Large intestine (tissue), 3 donors: Measurements from ENCODE around the gene UBB. TPM values are rescaled to one million over a fixed set of nuclear protein-coding genes. Genes with fewer than 3 reads are reported as not detected.
"Not testable (repeated sequence)": the region's sequence is repeated elsewhere in the genome, so short reads cannot be mapped to it uniquely, and the experiment has no call there.

ENCODE experiments used
- DNase-seq, 2 donors: peaks; one replicate each; pipeline versions ENCODE4 v3.0.0 to v3.0.0-alpha.2; 2013
- H3K27ac ChIP-seq: one replicate; pipeline ENCODE4 v1.5.1; 2013; ENCODE audit warnings: low read length
- H3K27me3 ChIP-seq: 2 replicates; pipeline ENCODE4 v1.6.1; 2013; ENCODE audit warnings: low read length; ENCODE audit not compliant: control insufficient read depth, insufficient read depth
- H3K36me3 ChIP-seq: 2 replicates; pipeline ENCODE4 v1.6.1; 2013; ENCODE audit warnings: low read length; ENCODE audit not compliant: control insufficient read depth, insufficient read depth
- H3K4me1 ChIP-seq: one replicate; pipeline ENCODE4 v1.6.1; 2013; ENCODE audit warnings: low read length; ENCODE audit not compliant: control insufficient read depth, insufficient read depth
- H3K4me3 ChIP-seq: one replicate; pipeline ENCODE4 v1.5.1; 2013; ENCODE audit warnings: low read length
- H3K9me3 ChIP-seq: one replicate; pipeline ENCODE4 v1.6.1; 2013; ENCODE audit warnings: mild to moderate bottlenecking, low read depth, low read length, moderate library complexity; ENCODE audit not compliant: control insufficient read depth
- WGBS: methylation state at CpG from one replicate; pipeline ENCODE4 v1.1.5; 2013; ENCODE audit warnings: low lambda C conversion rate; ENCODE audit not compliant: insufficient coverage; 5-methylcytosine and 5-hydroxymethylcytosine counted together
- polyA plus RNA-seq: library from polyadenylated mRNA; unstranded; fragments of 120-200 nt; gene quantifications from one replicate; pipeline ENCODE4 v1.2.1, GENCODE V29; 2013

UBB gene
- polyA plus RNA-seq, 1 donor: 1,870 TPM

DNA sequence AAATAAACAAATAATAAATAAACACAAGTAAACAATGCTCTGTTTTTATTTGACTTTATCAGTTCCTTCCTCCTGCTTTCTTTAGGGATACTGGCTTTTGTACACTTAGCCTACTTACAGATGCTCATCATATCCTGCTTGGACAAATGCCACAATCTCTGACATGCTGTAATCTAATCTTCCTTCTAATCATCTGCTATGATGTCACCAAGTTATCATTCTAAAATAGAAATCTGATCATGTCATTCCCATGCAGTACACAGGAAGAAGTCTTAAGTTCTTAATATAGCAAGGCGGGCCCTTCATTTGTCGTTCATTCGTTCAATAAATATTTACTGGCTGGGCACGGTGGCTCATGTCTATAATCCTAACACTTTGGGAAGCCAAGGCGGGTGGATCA, 9.1 kb upstream of the UBB start:
- H3K27me3 ChIP-seq: no peaks in the 10 kb centered on the region
- no peaks in the 10 kb centered on the region for H3K9me3 ChIP-seq
- DNase-seq: no peak
- no peaks in the 10 kb centered on the region for H3K4me1 ChIP-seq
- no peak overlapping the region for H3K27ac ChIP-seq
- no CpG with 5 or more reads among the region's 5 CpGs for WGBS
- H3K4me3 ChIP-seq: no peak overlapping the region
- no peaks in the 10 kb centered on the region for H3K36me3 ChIP-seq

GRCh38 chr17:16374146-16374938, 6.5 kb upstream of the UBB start:
- no peaks in the 10 kb centered on the region for H3K9me3 ChIP-seq
- 100% methylated on average over 1 of the region's 16 CpGs for WGBS
- H3K36me3 ChIP-seq: no peaks in the 10 kb centered on the region
- DNase-seq: peak; percentile 74 to 86
- no peak overlapping the region for H3K27ac ChIP-seq
- no peaks in the 10 kb centered on the region for H3K4me1 ChIP-seq
- H3K27me3 ChIP-seq: no peaks in the 10 kb centered on the region
- H3K4me3 ChIP-seq: no peak overlapping the region

DNA sequence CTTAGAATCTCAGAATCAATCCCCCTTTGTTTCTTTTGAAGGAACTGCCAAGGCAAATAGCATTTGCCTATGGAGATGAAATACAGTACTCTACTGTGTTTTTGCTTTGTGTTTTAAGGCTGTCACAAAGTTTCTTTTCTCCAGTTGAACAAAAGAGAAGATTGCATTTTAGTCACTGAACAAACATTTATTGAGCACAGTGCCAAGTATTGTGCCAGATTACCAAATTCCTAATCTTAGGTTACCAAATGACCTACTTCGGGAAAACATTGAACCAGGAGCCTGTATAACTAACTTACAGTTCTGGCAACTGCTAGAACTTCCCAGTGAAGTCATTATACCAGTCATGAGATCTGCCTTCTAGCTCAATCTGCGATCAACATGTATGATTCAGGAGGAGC, 3.0 kb upstream of the UBB start:
- H3K4me3 ChIP-seq: no peak overlapping the region
- no peak for DNase-seq
- no peak overlapping the region for H3K27ac ChIP-seq
- no CpG with 5 or more reads among the region's 2 CpGs for WGBS
- peaks cover 6% of the 10 kb centered on the region for H3K9me3 ChIP-seq
- no peaks in the 10 kb centered on the region for H3K27me3 ChIP-seq
- H3K36me3 ChIP-seq: peaks cover 13% of the 10 kb centered on the region
- peaks cover 5% of the 10 kb centered on the region for H3K4me1 ChIP-seq

DNA sequence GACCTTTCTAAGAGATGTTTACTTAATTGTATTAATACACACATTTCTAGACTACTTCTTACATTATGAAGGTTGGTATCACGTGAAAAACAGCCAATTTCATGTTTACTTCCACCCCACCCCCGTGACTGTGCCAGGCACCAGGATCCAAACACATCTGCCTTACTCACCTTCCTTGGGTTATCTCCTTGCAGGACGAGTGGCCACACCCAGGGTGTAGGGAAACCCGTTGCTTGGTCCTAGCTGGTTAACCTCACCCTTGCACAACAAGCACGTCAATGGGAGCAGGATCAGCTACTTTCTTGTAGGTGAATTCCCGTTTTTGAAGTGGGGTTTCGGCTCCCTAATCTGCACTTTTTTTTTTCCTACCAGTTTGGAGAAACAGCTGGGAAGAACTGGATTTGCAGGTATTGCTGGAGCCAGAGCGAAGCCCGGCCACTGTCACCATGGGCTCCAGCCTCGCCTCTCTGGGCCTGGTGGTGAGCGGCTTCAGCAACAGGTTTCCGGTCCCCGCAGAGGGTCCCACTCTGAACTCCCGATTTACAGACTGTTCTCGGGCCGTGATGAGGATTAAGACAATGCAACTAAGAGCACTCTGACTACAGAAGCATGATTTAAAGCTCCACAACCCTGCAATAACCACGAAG, 2.1 kb upstream of the UBB start:
- no peak overlapping the region for H3K4me3 ChIP-seq
- H3K4me1 ChIP-seq: peaks cover 13% of the 10 kb centered on the region
- H3K36me3 ChIP-seq: peaks cover 21% of the 10 kb centered on the region
- H3K27ac ChIP-seq: no peak overlapping the region
- no peaks in the 10 kb centered on the region for H3K27me3 ChIP-seq
- WGBS: no CpG with 5 or more reads among the region's 17 CpGs
- peaks cover 6% of the 10 kb centered on the region for H3K9me3 ChIP-seq
- peak in 1 of 2 donors; percentile 31 for DNase-seq

DNA sequence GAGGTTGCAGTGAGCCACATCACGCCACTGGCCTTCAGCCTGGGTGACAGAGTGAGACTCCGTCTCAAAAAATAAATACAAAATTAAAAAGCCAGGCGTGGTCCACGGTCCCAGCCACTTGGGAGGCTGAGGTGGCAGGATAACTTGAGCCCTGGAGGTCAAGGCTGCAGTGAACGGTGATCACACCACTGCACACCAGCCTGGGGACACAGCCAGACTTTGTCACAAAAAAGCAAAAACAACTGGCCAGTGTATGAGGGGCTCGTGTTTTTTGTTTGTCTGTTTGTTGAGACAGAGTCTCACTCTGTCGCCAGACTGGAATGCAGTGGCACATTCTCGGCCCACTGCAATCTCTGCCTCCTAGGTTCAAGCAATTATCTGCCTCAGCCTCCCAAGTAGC, 1.2 kb upstream of the UBB start:
- Histone ChIP-seq H3K4me1 (peaks cover 19% of the 10 kb centered on the region), H3K4me3 (no peak overlapping the region), H3K27ac (no peak overlapping the region), H3K27me3 (no peaks in the 10 kb centered on the region), H3K36me3 (peaks cover 24% of the 10 kb centered on the region), H3K9me3 (peaks cover 6% of the 10 kb centered on the region)
- no CpG with 5 or more reads among the region's 8 CpGs for WGBS
- no peak for DNase-seq

GRCh38 chr17:16381496-16381820, 567 bp downstream of the UBB start:
- peaks cover 6% of the 10 kb centered on the region for H3K9me3 ChIP-seq
- WGBS: 20% methylated on average over 2 of the region's 14 CpGs
- peaks cover 24% of the 10 kb centered on the region for H3K36me3 ChIP-seq
- H3K27me3 ChIP-seq: no peaks in the 10 kb centered on the region
- peak overlapping the region; percentile 92 for H3K27ac ChIP-seq
- no peak for DNase-seq
- peaks cover 21% of the 10 kb centered on the region for H3K4me1 ChIP-seq
- H3K4me3 ChIP-seq: peak overlapping the region; percentile 88

DNA sequence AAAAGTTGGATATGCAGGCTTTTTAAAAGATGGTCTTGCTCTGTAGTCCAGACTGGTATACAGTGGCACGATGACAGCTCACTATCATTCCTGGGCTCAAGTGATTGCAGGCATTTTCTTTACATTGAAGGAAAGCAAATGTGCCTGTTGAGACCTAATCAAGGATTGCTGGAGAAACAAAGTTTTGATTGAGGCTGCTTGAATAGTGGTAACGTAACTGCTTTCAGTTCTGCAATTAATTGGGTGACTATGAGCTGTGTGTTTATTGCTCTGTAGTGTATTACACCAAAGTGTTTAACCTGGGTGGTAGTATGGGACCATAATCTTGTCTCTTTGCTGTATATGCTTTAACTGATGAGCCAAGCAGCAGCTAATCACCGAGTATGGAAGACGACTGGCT, 2.3 kb downstream of the UBB start:
- Histone ChIP-seq H3K4me1 (peaks cover 24% of the 10 kb centered on the region), H3K27ac (no peak overlapping the region), H3K36me3 (peaks cover 24% of the 10 kb centered on the region), H3K27me3 (no peaks in the 10 kb centered on the region), H3K4me3 (peak overlapping the region; percentile 21), H3K9me3 (peaks cover 6% of the 10 kb centered on the region)
- WGBS: no CpG with 5 or more reads among the region's 4 CpGs
- no peak for DNase-seq

GRCh38 chr17:16383772-16384287, 2.9 kb downstream of the UBB start:
- H3K9me3 ChIP-seq: peaks cover 6% of the 10 kb centered on the region
- peak overlapping the region; percentile 21 for H3K4me3 ChIP-seq
- no peaks in the 10 kb centered on the region for H3K27me3 ChIP-seq
- DNase-seq: no peak
- peaks cover 24% of the 10 kb centered on the region for H3K36me3 ChIP-seq
- H3K4me1 ChIP-seq: peaks cover 24% of the 10 kb centered on the region
- no peak overlapping the region for H3K27ac ChIP-seq
- no CpG with 5 or more reads among the region's 5 CpGs for whole genome bisulfite sequencing

DNA sequence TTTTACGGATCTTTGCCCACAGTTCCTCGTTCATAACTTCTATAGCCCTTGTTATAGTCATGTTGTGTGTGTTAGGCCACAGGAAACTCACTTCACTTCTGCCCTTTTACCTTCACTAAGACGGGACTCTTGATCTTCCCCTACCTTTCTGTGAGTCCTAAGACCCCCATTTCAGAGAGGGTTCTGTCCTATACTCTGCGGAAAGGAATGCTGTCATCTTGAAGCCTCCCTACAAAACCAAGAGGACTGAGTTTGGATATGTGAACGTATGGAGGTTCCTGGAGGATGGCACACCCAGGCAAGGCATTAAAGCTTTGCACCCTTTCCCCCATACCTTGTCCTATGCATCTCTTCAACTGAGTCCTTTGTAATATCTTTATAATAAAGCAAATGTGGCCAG, 3.7 kb downstream of the UBB start:
- H3K27me3 ChIP-seq: no peaks in the 10 kb centered on the region
- no peak overlapping the region for H3K27ac ChIP-seq
- H3K4me3 ChIP-seq: no peak overlapping the region
- peaks cover 24% of the 10 kb centered on the region for H3K36me3 ChIP-seq
- no peak for DNase-seq
- peaks cover 24% of the 10 kb centered on the region for H3K4me1 ChIP-seq
- H3K9me3 ChIP-seq: peaks cover 6% of the 10 kb centered on the region
- WGBS: 100% methylated on average over 2 of the region's 5 CpGs

DNA sequence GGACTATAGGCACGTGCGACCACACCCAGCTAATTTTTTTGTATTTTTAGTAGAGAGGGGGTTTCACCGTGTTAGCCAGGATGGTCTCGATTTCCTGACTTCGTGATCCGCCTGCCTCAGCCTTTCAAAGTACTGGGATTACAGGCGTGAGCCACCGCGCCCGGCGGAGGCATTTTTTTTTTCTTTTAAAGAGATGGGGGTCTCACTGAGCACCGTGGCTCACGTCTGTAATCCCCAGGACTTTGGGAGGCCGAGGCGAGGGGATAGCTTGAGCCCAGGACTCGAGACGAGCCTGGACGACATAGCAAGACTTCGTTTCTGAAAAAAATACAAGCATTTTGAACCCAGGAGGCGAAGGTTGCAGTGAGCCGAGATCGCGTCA, 5.2 kb downstream of the UBB start:
- not testable (repeated sequence) for DNase-seq, H3K9me3 ChIP-seq, H3K27me3 ChIP-seq, H3K27ac ChIP-seq
- H3K4me1 ChIP-seq: peaks cover 24% of the 10 kb centered on the region
- peaks cover 24% of the 10 kb centered on the region for H3K36me3 ChIP-seq
- 40% methylated on average over 2 of the region's 23 CpGs for WGBS
- H3K4me3 ChIP-seq: peak overlapping the region; percentile 50
